ENCODE data around the gene NR1H4.

DNA sequence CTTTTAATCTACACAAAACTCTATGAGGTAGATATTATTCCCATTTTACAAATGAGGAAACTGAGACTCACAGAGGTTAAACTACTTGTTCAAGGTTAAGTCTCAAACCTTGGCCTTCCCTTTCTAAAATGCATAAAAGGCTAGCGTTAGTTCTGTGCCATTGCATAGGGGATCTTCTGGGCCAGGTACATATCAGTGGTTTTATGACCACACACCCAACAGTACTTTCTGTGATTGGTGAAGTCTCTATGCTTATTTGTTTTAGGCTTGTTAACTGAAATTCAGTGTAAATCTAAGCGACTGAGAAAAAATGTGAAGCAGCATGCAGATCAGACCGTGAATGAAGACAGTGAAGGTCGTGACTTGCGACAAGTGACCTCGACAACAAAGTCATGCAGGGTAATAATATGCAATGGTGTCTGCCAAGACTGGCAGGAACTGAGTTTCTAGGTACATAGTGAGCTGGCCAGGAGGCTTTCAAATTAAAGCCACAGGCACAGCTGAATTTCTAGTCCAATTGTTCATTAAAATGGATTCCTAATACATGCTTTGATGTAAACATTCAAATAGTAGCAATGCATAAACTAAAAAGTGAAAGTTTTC, 61.1 kb downstream of the NR1H4 start:
- TF ChIP-seq POLR2AphosphoS5 (IDR thresholded peaks at IDR 0.05): no peak
- TF ChIP-seq, protein P1, sequence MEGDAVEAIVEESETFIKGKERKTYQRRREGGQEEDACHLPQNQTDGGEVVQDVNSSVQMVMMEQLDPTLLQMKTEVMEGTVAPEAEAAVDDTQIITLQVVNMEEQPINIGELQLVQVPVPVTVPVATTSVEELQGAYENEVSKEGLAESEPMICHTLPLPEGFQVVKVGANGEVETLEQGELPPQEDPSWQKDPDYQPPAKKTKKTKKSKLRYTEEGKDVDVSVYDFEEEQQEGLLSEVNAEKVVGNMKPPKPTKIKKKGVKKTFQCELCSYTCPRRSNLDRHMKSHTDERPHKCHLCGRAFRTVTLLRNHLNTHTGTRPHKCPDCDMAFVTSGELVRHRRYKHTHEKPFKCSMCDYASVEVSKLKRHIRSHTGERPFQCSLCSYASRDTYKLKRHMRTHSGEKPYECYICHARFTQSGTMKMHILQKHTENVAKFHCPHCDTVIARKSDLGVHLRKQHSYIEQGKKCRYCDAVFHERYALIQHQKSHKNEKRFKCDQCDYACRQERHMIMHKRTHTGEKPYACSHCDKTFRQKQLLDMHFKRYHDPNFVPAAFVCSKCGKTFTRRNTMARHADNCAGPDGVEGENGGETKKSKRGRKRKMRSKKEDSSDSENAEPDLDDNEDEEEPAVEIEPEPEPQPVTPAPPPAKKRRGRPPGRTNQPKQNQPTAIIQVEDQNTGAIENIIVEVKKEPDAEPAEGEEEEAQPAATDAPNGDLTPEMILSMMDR (IDR thresholded peaks at IDR 0.05): no peak

Data from prostate gland (tissue), 2 donors.